Stimulated activated naive CD8-positive, alpha-beta T cell treated with anti-CD3 and anti-CD28 coated beads, Interleukin-15, Interleukin-2, amounts not matched to agents 100 U/mL and 50 U/mL, for 24 hours (primary cell): ENCODE measurements around the gene IDH3G.
"Not testable (repeated sequence)": the region's sequence is repeated elsewhere in the genome, so short reads cannot be mapped to it uniquely, and the experiment has no call there.

Source experiments
- ATAC-seq: fragments of 150-1000 bp; cut with Tn5 transposase; one replicate; pipeline ENCODE4 v1.10.0; 2021
- DNase-seq: peaks from one replicate; pipeline ENCODE4 v3.0.0; 2021

The IDH3G gene

DNA sequence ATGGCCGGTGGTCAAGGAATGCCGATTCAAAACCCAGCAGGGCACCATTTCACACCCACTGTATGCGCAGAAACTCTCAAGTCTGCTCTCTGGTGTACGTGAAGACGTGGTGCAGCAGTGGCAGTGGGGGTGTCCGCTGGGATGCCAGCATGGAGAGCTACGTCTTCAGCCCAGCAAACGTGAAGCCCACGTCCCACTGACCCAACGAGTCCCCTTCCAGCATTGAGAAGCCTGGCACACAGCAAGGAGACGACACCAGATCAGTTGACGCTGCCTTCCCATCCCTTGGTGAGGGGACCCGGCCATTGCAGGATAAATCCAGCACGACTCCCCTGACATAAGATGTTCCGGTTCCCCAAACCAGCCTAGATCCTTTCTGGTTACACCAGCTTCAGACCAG lies 32.3 kb downstream of the IDH3G start:
- ATAC-seq (no peak), DNase-seq (no peak)

DNA sequence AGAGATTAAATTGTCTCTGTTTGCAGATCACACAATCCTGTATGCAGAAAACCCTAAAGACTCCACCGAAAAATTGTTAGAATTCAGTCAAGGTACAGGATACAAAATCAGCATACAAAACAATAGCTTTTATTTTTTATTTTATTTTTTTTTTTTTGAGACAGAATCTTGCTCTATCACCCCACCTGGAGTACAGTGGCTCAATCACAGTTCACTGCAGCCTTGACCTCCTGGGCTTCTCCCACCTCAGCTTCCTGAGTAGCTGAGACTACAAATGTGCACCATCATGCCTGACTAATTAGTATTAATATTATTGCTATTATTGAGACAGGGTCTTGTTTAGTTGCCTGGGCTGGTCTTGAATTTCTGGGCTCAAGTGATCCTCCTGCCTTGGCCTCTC lies 39.0 kb downstream of the IDH3G start:
- ATAC-seq (no peak), DNase-seq (no peak)

DNA sequence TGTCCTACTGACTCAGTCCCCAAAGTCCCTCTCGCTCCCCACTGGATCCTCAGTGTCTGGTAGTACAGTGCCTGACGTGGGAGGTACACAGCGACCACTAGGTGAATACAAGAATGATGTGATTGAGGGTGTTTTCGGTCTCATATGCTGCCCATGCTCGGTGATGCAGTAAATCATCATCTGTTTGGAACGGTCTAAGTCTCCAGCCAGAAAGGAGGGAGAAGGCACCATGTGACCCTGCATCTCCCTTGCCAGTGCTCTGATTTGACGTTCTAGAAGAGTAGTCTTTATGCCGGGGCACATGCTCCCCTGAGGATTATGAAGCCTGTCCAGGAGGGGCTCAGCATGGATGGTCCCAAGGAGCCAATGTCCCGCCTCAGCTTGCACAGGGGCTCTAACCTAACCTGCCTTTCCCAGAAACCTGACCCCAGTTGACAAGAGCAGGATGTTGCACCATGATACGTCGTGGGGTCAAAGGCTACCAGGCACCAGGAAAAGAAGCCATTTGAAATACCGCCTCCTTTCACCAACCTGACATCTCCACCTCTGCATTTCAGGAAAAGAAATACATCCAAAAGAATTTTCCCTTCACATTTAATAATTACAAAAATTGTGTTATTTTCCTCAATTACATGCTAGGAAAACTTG lies 43.9 kb downstream of the IDH3G start:
- ATAC-seq = no peak
- DNase-seq = no peak

DNA sequence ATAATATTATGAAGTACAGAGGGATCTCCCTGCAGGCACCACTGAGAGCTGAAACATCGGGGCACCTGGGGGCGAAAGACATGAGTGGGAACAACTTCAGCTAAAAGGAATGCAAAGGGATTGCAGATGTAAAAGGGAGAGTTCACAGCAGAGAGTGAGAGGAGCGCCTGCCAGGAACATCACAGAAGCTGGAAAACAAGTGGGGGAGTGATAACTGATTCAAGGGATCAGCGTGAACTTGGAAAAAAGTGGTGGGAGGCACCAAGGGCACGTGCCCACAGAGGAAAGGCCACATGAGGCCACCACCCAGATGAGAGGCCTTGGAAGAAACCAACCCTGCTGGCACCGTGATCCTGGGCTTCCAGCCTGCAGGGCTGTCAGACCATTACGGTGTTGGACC lies 45.2 kb downstream of the IDH3G start:
- not testable (repeated sequence) for ATAC-seq, DNase-seq

DNA sequence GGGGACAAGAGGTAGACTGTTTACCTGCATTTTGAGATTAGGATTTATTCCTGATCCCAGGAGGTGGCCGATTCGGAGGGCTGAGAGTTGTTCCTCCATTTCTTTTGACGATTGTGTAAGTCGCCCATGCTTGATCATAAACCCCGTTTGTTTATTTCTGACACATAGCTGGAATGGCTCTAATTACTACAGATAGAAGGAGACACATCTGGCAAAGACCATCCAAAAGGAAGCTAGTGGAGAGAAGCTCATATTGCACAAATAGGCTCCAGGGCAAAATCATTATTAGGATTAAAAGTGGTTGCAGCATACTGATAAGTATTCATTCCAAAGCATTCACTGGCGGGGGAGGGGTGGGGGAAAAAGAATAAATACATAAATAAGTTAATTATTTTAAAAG lies 47.2 kb downstream of the IDH3G start:
- not testable (repeated sequence) for DNase-seq, ATAC-seq

DNA sequence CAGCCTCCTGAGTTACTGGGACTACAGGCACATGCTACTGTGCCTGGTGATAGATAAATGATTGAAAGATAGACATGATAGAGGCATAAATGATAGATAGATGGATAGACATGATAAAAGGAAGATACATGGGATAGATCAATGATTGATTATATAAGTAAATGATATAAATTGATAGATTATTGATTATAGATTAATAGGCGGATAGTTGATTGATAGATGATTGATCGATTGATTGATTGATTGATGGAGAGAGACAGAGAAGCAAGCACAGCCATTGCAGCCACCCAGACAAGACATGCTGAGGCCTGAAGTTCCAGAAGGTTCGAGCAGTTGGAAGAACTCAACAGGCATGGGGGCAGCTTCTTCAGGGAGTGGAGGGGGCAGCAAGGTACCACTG lies 47.8 kb downstream of the IDH3G start:
- ATAC-seq (no peak), DNase-seq (no peak)

DNA sequence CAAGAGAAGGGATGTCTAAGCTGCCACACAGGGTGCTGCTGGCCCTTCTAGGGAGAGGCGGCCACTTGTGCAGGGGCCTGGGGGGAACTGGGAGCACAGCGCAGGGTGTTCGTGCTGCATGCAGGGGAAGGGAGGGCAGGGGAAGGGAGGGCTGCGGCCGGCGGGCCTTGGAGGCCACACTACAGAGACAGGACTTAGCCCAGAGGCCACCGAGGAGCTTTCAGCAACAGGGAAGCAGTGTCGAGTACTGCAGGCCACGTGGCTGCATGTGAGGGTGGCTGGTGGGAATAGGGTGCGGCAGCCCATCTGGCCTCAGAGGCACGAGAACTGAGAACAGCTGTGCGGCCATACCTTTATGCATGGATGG lies 49.1 kb downstream of the IDH3G start:
- not testable (repeated sequence) for DNase-seq, ATAC-seq

DNA sequence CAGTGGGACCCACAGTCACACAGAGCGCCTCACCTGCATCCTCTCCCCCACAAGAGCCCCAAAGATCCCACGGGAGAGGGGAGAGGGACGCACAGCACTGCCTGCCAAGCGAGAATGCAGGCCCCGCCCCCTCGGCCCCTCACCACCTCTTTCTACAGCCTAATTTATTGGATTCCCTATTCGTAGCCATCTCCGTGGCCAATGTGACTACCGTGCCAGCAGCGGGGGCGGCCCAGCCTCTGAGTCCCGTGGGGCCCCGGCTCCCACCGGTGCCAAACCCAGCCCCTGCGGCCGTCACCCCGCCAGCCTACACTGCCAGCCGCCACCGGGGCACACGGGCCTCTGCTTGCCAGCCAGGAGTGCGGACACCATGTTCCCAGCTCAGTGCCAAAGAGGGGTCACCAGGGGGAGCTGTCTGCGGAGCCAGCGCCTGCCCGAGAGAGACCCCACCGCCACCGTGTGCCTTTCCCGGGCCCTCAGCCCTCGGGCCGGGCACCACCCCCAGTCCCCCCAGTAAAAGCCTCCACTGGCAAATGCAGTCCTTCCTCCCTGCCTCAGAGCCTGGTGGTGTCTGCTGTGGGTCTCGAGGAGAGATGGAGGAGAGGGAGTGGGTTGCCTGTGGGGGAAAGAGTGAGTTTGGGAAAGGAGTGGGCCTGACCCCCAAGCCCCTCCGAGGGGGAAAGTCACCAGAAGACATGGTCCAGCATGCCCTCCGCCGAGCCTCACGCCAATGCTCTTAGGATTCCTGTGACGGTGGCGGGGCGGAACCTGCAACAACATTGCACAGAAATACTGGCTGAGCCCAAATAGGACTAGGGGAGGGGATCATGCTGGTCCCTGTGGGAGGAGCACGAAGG lies 49.7 kb downstream of the IDH3G start:
- no peak for ATAC-seq
- DNase-seq = no peak

DNA sequence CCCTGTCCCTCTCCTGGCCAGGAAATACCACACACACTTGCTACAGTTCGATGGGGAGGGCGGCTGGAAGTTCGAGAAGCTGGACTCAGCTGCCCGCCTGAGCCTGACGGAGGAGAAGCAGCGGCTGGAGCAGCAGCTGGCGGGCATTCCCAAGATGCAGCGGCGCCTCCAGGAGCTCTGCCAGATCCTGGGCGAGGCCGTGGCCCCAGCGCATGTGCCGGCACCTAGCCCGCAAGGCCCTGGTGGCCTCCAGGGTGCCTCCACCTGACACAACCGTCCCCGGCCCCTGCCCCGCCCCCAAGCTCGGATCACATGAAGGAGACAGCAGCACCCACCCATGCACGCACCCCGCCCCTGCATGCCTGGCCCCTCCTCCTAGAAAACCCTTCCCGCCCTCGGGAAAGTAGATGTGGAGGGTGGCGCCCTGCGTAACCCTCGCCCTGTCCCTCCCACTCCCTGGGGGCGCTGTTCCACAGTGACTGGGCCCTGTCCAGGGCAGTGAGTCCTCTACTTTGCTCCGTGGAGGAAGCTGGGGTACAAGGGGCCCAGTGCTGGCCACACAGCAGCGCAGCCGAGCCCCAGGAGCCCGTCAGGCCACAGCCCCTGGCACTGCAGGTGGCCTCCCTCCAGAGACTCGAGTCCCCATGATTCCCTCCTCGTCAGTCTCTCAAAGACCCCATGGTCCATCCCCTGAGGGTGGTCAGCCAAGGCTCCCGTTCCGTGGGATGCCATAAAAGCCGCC lies 50.5 kb downstream of the IDH3G start:
- ATAC-seq, DNase-seq: not testable (repeated sequence)

DNA sequence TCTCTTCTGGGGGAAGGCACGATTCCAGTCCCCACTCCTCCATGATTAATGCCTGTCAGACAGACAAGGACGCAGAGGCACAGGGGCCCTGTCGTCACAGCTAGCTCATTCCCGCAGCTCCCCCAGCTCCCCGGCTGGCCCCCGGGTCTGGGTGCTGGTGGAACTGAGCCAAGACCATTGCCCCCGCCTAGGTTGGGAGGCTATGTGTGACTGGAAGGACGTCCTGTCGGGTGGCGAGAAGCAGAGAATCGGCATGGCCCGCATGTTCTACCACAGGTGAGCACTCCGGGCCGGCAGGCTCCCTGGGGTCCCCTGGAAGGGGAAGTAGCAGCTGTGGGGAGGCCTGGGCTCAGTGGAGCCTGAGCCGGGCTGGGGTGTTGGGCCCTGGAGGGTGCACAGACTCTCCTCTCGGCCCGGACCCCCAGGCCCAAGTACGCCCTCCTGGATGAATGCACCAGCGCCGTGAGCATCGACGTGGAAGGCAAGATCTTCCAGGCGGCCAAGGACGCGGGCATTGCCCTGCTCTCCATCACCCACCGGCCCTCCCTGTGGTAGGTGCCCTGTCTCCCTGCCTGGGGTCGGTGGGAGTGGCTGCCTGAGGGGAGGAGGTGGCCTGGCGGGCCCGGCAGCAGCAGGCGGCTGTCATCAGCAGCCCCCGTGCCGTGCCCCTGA lies 51.2 kb downstream of the IDH3G start:
- ATAC-seq = not testable (repeated sequence)

DNA sequence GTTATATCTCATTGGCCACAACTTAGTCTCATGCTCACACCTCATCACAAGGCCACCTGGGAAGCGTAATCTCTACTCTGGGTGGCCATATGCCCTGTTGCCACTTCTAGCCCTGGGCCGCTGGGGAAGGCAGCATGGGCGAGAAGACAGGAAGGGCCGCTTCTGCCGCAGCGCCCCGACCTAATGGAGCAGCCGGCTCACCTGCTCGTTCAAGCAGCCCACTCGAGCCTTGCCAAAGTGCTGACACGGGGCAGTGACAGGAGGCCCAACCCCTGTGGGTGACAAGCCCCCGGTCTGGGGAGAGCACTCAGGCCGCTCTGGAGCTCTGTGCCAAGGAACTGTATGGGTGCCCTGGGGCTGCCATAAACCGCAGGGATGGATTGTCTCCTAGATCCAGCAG lies 52.1 kb downstream of the IDH3G start:
- not testable (repeated sequence) for ATAC-seq, DNase-seq

More for the DNA sequence above, 51.2 kb downstream of the IDH3G start:
- DNase-seq = not testable (repeated sequence)

DNA sequence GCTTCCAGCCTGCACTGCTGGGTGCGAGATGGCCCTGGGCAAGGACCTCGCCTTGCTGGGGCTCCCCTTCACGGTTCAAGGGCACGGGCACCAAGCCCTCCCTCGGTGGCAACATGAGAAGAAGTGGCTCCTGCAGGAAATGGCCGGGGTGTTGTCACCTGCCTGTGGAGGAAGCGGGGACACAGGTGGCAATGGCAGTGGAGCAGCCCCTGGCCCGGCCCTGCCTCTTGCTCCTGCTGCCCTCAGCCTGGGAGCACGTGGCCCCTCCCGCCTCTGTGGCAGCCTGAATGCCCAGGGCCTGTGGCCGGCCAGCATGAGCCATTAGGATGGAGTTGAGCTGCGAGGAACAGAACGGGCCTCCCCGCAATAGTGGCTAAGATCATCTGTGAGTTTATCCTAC lies 52.7 kb downstream of the IDH3G start:
- ATAC-seq (no peak), DNase-seq (no peak)

DNA sequence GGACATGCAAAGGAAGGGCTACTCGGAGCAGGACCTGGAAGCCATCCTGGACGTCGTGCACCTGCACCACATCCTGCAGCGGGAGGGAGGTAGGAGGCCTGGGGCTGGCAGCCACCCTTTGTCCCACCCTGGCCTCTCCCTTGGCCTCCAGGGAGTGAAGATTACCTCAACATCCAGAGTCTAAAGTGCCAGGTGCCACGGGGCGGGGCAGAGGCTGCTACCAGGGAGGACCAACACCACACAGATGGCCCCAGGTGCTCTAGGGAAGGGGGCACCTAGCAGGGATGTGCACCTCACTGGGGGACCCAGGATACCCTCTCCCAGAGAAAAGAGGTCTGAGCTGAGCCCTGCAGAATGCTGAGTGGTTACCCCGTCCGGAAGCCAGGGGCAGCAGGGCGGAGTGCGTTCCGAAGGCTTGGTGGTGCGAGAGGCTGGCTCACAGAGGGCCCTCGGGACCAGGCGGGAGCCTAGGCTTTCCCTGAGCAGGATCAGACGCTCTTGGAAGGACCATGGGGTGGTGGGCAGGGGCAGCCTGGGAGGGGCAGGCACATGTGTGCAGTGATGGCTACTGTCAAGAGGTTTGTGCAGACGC lies 53.4 kb downstream of the IDH3G start:
- DNase-seq (no peak), ATAC-seq (no peak)

DNA sequence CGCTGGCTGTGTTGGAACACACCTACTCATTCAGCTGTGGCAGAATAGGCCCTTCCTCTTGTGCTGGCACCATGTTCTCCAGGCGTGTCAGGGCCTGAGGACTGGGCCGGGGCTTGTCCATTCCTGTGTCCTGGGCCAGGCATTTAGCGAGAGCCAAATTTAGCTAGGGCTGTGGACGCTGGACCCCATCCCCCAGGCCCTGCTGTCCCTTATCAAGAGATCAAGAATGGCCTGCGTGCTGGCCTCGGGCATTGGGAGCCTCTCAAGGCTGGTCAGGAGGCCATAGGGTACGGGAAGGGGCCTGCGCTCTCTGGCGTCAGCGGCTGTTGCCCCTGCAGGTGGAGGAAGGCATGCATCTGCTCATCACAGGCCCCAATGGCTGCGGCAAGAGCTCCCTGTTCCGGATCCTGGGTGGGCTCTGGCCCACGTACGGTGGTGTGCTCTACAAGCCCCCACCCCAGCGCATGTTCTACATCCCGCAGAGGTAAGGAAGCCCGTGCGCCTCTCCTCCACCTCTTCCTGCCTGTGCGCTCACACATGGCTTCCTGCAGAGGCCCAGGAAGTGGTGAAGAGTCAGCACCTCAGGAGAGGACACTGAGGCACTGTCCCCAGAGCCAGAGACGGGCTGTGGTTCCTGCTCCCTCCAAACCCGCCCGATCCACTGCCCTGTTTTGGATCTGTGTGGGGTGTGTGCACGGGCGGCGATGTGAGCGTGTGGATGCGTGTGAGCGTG lies 54.3 kb downstream of the IDH3G start:
- DNase-seq (no peak), ATAC-seq (peak; percentile 55)

DNA sequence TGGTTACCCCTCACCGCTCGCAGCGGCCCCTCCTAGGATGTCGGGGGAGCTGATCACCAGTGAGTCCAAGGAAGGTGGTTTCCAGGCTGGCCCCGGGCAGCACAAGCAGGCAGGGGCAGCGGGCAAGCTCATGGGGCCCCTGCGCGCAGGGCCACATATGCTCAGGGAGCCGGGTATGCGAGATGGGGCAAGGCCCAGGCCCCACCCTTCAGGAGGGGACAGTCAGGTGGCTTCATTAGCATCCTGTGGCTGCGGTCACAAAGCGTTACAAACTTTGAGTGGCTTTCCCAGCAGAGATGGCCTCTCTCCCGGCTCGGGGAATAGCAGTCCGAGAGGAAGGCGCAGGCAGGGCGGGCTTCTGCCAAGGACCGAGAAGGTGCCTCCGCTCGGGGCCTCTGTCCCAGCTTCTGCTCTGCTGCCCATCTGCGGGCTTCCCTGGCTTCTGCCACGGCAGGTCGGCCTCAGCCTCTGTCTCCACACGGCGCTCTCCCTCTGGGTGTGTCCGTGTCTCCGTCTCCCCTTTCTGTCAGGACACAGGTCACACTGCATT lies 56.0 kb downstream of the IDH3G start:
- no peak for DNase-seq
- no peak for ATAC-seq

DNA sequence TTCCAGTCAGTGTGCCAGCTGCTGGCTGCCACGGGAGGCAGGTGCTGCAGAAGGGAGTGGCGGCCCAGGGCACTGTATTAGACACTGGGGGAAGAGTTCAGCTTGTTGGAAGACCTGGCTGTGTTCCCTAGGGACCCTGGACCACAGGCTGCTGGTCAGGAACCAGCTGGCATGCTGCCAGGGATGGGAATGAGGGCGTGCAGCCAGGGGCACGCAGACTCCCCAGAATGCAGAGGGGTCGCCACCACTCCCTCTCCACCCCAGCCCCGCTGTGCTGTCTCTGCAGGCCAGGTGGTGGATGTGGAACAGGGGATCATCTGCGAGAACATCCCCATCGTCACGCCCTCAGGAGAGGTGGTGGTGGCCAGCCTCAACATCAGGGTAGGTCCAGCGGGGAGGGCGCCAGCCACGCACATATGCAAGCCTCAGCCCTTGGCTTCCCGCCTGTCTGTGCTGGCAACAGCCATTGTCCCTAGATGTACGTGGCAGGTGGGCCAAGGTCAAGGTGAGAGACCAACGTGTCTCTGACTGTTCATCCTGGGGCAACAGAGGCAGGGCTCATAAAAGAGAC lies 57.2 kb downstream of the IDH3G start:
- no peak for DNase-seq
- ATAC-seq = no peak

DNA sequence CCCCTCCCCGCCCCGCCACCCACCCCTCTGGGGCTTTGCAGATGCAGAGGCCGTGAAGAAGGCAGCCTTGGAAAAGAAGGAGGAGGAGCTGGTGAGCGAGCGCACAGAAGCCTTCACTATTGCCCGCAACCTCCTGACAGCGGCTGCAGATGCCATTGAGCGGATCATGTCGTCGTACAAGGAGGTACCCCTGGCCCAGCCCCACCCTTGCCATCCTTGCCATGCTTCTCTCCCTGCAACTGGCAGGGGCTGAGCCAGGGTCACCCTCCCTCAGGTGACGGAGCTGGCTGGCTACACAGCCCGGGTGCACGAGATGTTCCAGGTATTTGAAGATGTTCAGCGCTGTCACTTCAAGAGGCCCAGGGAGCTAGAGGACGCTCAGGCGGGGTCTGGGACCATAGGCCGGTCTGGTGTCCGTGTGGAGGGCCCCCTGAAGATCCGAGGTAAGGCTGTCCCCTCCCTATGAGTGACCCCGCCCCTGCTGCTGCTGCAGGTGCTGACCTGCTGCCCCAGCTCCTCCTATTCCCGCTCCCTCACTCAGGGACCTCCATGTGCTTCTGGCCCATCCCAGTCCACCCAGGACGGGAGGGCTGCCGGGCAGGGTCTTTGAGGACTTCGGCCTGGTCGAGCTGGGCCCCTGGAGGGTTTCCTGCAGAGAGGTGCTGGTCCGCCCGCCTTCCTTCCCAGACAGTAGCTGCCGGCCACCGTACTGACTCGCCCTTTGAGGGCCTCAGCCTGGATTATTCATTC lies 57.9 kb downstream of the IDH3G start:
- no peak for DNase-seq

More for the DNA sequence above, 57.9 kb downstream of the IDH3G start:
- no peak for ATAC-seq
